ENCODE measurements around the gene MIDN. TPM values are rescaled to one million over a fixed set of nuclear protein-coding genes. Genes with fewer than 3 reads are reported as not detected.

The MIDN gene
- total and polyA plus RNA-seq, 2 of the 4 experiments (the other 2 are of a cell fraction), result 2.5 to 26.0 TPM

DNA sequence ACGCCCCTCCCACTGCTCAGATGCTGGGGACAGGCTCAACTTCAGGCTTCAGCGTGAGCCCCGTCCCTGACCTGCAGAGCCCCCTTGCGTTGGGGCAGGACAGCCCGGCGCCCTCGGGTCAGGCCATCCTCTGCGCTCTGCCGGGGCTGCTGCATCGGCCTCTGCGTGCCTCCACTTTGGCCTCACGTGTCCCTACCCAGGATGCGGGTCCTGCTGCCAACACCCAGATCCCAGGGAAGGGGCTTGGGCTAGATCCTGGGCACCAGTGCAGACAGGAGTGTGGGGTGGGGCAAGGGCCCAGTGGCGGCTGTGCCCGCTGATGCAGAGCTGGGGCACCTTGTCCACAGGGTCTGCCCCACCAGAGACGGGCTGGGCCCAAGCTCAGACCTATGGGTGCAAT is 23.5 kb upstream of the MIDN start:
- peak overlapping the region; percentile 28 for H2AK9ac ChIP-seq (replicated peaks; ENCODE audit: low read depth, low read length, poor library complexity)
- H3K9ac ChIP-seq (ENCODE audit: low read depth, low read length), result no peak overlapping the region
- no peak overlapping the region for H2BK5ac ChIP-seq (ENCODE audit: low read depth, low read length, poor library complexity, severe bottlenecking)
- H3K14ac ChIP-seq (replicated peaks; ENCODE audit: low read depth, low read length), result no peak overlapping the region
- ChIA-PET CTCF (no interaction called here), POLR2A (ENCODE audit: unreplicated experiment) (no interaction called here)
- TF ChIP-seq CHD1 (IDR thresholded peaks at IDR 0.05; ENCODE audit: low read depth, low read length), result no peak
- TF ChIP-seq FOS (IDR thresholded peaks at IDR 0.05; ENCODE audit: low read depth, low read length), result no peak
- TF ChIP-seq, protein P1, sequence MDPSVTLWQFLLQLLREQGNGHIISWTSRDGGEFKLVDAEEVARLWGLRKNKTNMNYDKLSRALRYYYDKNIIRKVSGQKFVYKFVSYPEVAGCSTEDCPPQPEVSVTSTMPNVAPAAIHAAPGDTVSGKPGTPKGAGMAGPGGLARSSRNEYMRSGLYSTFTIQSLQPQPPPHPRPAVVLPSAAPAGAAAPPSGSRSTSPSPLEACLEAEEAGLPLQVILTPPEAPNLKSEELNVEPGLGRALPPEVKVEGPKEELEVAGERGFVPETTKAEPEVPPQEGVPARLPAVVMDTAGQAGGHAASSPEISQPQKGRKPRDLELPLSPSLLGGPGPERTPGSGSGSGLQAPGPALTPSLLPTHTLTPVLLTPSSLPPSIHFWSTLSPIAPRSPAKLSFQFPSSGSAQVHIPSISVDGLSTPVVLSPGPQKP (IDR thresholded peaks at IDR 0.05; ENCODE audit: borderline replicate concordance, low read depth, low read length), result no peak
- no peak for TF ChIP-seq MAZ (IDR thresholded peaks at IDR 0.05; ENCODE audit: borderline replicate concordance, low read depth, low read length)
- no peak for TF ChIP-seq BHLHE40 (IDR thresholded peaks at IDR 0.05; ENCODE audit: low read depth, low read length)
- no peak for TF ChIP-seq CEBPB (IDR thresholded peaks at IDR 0.05; ENCODE audit: low read depth, low read length)
- no peak for TF ChIP-seq MAFK (IDR thresholded peaks at IDR 0.05; ENCODE audit: low read depth, low read length)
- TF ChIP-seq RFX5 (IDR thresholded peaks at IDR 0.05; ENCODE audit: low read depth, low read length), result no peak
- TF ChIP-seq, protein P2, sequence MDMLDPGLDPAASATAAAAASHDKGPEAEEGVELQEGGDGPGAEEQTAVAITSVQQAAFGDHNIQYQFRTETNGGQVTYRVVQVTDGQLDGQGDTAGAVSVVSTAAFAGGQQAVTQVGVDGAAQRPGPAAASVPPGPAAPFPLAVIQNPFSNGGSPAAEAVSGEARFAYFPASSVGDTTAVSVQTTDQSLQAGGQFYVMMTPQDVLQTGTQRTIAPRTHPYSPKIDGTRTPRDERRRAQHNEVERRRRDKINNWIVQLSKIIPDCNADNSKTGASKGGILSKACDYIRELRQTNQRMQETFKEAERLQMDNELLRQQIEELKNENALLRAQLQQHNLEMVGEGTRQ (IDR thresholded peaks at IDR 0.05; ENCODE audit: low read depth, low read length), result no peak
- no peak for TF ChIP-seq MXI1 (IDR thresholded peaks at IDR 0.05; ENCODE audit: borderline replicate concordance, low read depth, low read length)
- TF ChIP-seq, protein P3, sequence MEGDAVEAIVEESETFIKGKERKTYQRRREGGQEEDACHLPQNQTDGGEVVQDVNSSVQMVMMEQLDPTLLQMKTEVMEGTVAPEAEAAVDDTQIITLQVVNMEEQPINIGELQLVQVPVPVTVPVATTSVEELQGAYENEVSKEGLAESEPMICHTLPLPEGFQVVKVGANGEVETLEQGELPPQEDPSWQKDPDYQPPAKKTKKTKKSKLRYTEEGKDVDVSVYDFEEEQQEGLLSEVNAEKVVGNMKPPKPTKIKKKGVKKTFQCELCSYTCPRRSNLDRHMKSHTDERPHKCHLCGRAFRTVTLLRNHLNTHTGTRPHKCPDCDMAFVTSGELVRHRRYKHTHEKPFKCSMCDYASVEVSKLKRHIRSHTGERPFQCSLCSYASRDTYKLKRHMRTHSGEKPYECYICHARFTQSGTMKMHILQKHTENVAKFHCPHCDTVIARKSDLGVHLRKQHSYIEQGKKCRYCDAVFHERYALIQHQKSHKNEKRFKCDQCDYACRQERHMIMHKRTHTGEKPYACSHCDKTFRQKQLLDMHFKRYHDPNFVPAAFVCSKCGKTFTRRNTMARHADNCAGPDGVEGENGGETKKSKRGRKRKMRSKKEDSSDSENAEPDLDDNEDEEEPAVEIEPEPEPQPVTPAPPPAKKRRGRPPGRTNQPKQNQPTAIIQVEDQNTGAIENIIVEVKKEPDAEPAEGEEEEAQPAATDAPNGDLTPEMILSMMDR (conservative IDR thresholded peaks at IDR 0.05; ENCODE audit: low read depth, low read length), result no peak
- no peak for TF ChIP-seq RAD21 (IDR thresholded peaks at IDR 0.05; ENCODE audit: low read length)
- TF ChIP-seq RCOR1 (IDR thresholded peaks at IDR 0.05; ENCODE audit: insufficient replicate concordance, low read length), result no peak
- TF ChIP-seq POLR2A (IDR thresholded peaks at IDR 0.05; ENCODE audit: low read depth, low read length), result no peak
- H4K8ac ChIP-seq (ENCODE audit: low read depth in 2 of 2, low read length in 2 of 2), result no peak overlapping the region
- intact Hi-C loops (cut with micrococcal nuclease) (no loop called here), in situ Hi-C loops (cut with MboI; ENCODE audit: low sequenced_read_pairs) (no loop called here), dilution Hi-C loops (cut with HindIII; ENCODE audit: low sequenced_read_pairs, unreplicated experiment) (no loop called here)
- peaks cover 6 to 30% of the 10 kb centered on the region in 2 experiments; a peak in 2 of 4 replicates for H3K79me1 ChIP-seq (ENCODE audit: low read depth in 1 of 2, low read length in 2 of 2)
- no peak overlapping the region for H3K4me2 ChIP-seq (ENCODE audit: low read depth, low read length)
- H3K27ac ChIP-seq (ENCODE audit: insufficient read depth, low read length), result no peak overlapping the region
- no peak overlapping the region for H3K18ac ChIP-seq (ENCODE audit: low read depth, low read length)
- no peaks in the 10 kb centered on the region for H3K9me3 ChIP-seq (ENCODE audit: control insufficient read depth, insufficient read depth, low read length)
- no peak for DNase-seq
- no peak overlapping the region for H2AK5ac ChIP-seq (ENCODE audit: low read depth, low read length)
- H3K4me1 ChIP-seq (ENCODE audit: control insufficient read depth, insufficient read depth, low read length), result no peaks in the 10 kb centered on the region
- no peak overlapping the region for H3K23ac ChIP-seq (ENCODE audit: low read depth, low read length)
- H3K4me3 ChIP-seq (ENCODE audit: insufficient read depth, low read depth, low read length), result no peak overlapping the region
- no peak for ATAC-seq (ENCODE audit: low read depth)
- H4K5ac ChIP-seq (ENCODE audit: low read depth, low read length), result no peak overlapping the region
- H4K20me1 ChIP-seq (ENCODE audit: insufficient read depth, low read length), result peaks cover 13% of the 10 kb centered on the region
- H2AFZ ChIP-seq (replicated peaks; ENCODE audit: low read length, poor library complexity), result no peak overlapping the region
- H2BK120ac ChIP-seq (ENCODE audit: low read depth, low read length), result no peak overlapping the region
- WGBS, 2 experiments (ENCODE audit: extremely low coverage in 2 of 2, insufficient read length in 1 of 2), result 100% methylated on average over 2 of the region's 16 CpGs; no CpG with 5 or more reads in 1 of the 2 experiments
- H2BK20ac ChIP-seq (ENCODE audit: low read depth, low read length), result no peak overlapping the region
- no peaks in the 10 kb centered on the region for H3K27me3 ChIP-seq (ENCODE audit: control insufficient read depth, insufficient read depth, low read length)
- H3K56ac ChIP-seq (ENCODE audit: extremely low read depth, insufficient read depth, low read length), result no peak overlapping the region
- H2BK15ac ChIP-seq (ENCODE audit: low read depth, low read length), result no peak overlapping the region
- no TSS peak for BruUV-seq (replicated peaks)
- no peak overlapping the region for H4K91ac ChIP-seq (ENCODE audit: insufficient read depth, low read depth, low read length)
- H3K4ac ChIP-seq (ENCODE audit: low read depth, low read length), result no peak overlapping the region
- H3K9me1 ChIP-seq (ENCODE audit: insufficient read depth, low read length), result no peaks in the 10 kb centered on the region
- peaks cover 56% of the 10 kb centered on the region for H3K36me3 ChIP-seq (ENCODE audit: control insufficient read depth, insufficient read depth, low read length)
